Esophagus (tissue), 2 donors: ENCODE results near the gene LYVE1. TPM values are rescaled to one million over a fixed set of nuclear protein-coding genes. Genes with fewer than 3 reads are reported as not detected.
A peak's percentile ranks its signal among the peaks of the same experiment; 100 is the strongest.

Experiments used
- H3K27ac ChIP-seq, 2 donors: one replicate each; pipeline ENCODE4 v1.5.1; 2013; ENCODE audit warnings: low read depth in 2 of 2, mild to moderate bottlenecking in 2 of 2, inconsistent platforms in 1 of 2, low read length in 1 of 2, moderate library complexity in 1 of 2
- H3K27me3 ChIP-seq, 2 donors: one replicate each; pipeline ENCODE4 v1.6.1; 2013; ENCODE audit warnings: low read length in 2 of 2, control low read depth in 1 of 2, mild to moderate bottlenecking in 1 of 2; ENCODE audit not compliant: insufficient read depth in 2 of 2, control insufficient read depth in 1 of 2
- H3K36me3 ChIP-seq, 2 donors: one replicate each; pipeline ENCODE4 v1.6.1; 2013; ENCODE audit warnings: low read length in 1 of 2; ENCODE audit not compliant: control insufficient read depth in 2 of 2, insufficient read depth in 2 of 2
- H3K4me1 ChIP-seq, 2 donors: one replicate each; pipeline ENCODE4 v1.6.1; 2013; ENCODE audit warnings: low read length in 1 of 2; ENCODE audit not compliant: control insufficient read depth in 2 of 2, insufficient read depth in 2 of 2
- H3K4me3 ChIP-seq, 2 donors: one replicate each; pipeline ENCODE4 v1.5.1; 2013; ENCODE audit warnings: low read length in 2 of 2, mild to moderate bottlenecking in 2 of 2, low read depth in 1 of 2, moderate library complexity in 1 of 2
- H3K9me3 ChIP-seq, 2 donors: one replicate each; pipeline ENCODE4 v1.6.1; 2013; ENCODE audit warnings: mild to moderate bottlenecking in 2 of 2, low read depth in 1 of 2, low read length in 1 of 2, moderate library complexity in 1 of 2; ENCODE audit not compliant: control insufficient read depth in 2 of 2, insufficient read depth in 1 of 2
- WGBS, 2 donors: extraction: QIAGEN DNeasy Blood & Tissue Kit; methylation state at CpG; one replicate each; pipeline ENCODE4 v1.1.7; 2013; 5-methylcytosine and 5-hydroxymethylcytosine counted together
- polyA plus RNA-seq, 2 donors: library from polyadenylated mRNA; stranded (reverse); fragments of 200-250 nt; gene quantifications; one replicate each; pipeline ENCODE4 v1.2.3, GENCODE V29; 2013
- donor health status: healthy with polysubstance abuse.
- donor health status: Bipolar disorder and iron deficiency.

LYVE1 gene
- 1 to 10 TPM; 4.1 to 6.2 TPM for polyA plus RNA-seq

DNA sequence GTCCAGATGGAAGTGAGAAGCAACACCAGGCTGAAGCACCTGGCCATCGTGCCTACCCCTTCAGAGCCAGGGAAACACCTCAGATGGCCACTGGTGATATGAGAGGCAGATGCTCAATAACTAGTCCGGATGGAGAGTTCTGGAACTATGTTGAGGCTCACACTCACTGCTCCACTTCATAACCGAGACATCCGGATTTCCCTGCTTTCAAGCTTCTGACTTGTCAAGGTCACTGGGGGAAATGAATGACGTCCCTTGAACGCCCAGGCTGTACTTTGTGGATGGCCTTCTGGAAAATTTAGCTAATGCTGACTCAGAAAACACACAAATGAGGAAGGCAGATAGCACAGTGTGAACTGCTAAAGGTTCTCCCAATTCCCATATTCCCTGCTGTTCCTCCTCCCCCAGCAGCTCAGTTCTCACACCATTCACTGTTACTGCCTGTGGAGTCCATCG, at the start of gene LYVE1:
Gene LYVE1 (minus strand): TSS at position 180 of the 456 bp plus-strand sequence. CDS start 133 bp downstream, at position 47.
- no peak within 1 kb of the TSS for H3K4me3 ChIP-seq
- no peaks in the 10 kb centered on the region for H3K27me3 ChIP-seq
- WGBS, 2 donors, result 64% methylated on average over 7 of the region's 7 CpGs
- no peaks in the 10 kb centered on the region for H3K36me3 ChIP-seq
- H3K27ac ChIP-seq, result no peak within 1 kb of the TSS
- no peaks in the 10 kb centered on the region for H3K9me3 ChIP-seq
- H3K4me1 ChIP-seq, result no peaks in the 10 kb centered on the region

GRCh38 chr11:10617551-10617950, 49.1 kb upstream of the LYVE1 start:
- H3K27me3 ChIP-seq, result no peaks in the 10 kb centered on the region
- peaks cover 0 to 2% of the 10 kb centered on the region in 2 donors for H3K4me1 ChIP-seq
- WGBS, 2 donors, result 42 to 45% methylated on average over 1 of the region's 1 CpG
- H3K9me3 ChIP-seq, result no peaks in the 10 kb centered on the region
- H3K4me3 ChIP-seq, result no peak overlapping the region
- no peaks in the 10 kb centered on the region for H3K36me3 ChIP-seq
- peak overlapping the region; percentile 4 to 47 for H3K27ac ChIP-seq

GRCh38 chr11:10611979-10612862, 43.8 kb upstream of the LYVE1 start:
- Histone ChIP-seq H3K4me3 (no peak overlapping the region), H3K36me3 (no peaks in the 10 kb centered on the region), H3K27me3 (no peaks in the 10 kb centered on the region), H3K27ac (no peak overlapping the region), H3K9me3 (no peaks in the 10 kb centered on the region), H3K4me1 (no peaks in the 10 kb centered on the region)
- WGBS, 2 donors, result 76 to 80% methylated on average over 9 of the region's 9 CpGs

DNA sequence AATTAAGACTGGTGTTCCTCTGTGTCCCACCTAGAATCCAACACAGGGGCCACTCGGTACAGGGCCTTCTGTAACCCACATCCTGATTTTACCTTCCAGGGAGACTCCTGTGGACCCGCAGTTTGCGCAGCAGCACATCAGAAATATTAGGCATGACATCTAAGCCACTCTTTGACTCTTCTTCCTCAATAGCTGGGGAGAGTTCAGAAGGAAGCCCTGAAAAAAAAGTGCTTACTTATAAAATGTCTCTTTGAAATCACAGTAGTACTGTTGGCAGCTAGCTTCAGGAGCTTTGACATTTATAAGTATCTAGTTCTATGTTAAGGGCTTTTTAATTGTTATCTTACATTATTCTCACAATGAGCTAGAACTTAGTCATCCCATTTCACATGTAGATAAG, 41.2 kb upstream of the LYVE1 start:
- no peaks in the 10 kb centered on the region for H3K27me3 ChIP-seq
- WGBS, 2 donors, result 93 to 97% methylated on average over 3 of the region's 3 CpGs
- peaks cover 0 to 2% of the 10 kb centered on the region in 2 donors for H3K4me1 ChIP-seq
- peak overlapping the region in 1 of 2 donors; percentile 46 for H3K27ac ChIP-seq
- no peaks in the 10 kb centered on the region for H3K36me3 ChIP-seq
- H3K4me3 ChIP-seq, result no peak overlapping the region
- no peaks in the 10 kb centered on the region for H3K9me3 ChIP-seq

DNA sequence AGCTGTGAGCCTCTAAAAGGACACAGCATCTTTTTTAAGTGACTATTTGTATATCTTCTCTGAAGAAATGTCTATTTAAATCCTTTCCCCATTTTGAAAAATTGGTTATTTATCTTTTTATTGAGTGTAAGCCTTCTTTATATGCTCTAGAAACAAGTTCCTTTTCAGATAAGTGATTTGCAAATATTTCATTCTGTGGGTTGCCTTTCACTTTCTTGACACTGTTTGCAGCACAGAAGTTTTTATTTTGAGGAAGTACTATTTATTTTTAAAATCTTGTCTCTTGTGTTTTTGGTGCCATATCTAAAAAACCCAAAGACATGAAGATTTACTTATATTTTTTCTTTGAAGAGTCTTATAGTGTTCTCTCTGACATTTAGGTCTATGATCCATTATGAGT, 40.1 kb upstream of the LYVE1 start:
- Histone ChIP-seq H3K9me3 (no peaks in the 10 kb centered on the region), H3K27me3 (no peaks in the 10 kb centered on the region), H3K4me3 (no peak overlapping the region), H3K36me3 (no peaks in the 10 kb centered on the region), H3K4me1 (peaks cover 5 to 11% of the 10 kb centered on the region in 2 donors), H3K27ac (no peak overlapping the region)

DNA sequence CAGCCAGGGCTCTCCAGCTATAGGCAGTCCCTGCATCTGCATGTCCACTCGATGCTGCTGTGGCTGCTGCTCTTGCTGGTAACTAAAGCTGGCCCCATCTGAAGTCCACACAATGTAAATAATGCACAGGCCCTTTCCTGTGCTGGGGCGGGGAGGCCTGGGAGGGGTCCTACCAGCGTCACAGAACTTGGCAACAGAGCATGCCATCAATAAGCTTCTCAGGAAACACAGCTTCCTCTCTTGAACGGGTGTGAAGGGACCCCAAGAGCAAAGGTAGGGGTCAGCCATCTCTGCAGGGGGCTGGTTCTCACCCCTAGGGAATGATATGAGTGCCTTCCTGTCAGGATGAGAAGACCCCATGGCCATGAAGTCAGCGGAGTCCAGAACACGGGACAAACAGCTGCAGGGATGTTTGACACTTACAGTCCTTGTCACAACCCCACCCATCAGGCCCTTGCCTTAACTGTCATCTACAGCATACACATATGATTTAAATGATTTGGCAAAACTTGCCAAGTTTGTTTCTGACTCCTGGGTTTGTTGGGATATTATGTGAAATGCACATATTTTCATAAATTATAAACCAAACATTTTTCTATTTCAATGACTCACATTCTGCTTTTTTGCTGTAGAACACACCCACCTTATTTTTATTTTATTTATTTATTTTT, 39.1 kb upstream of the LYVE1 start:
- H3K36me3 ChIP-seq, result no peaks in the 10 kb centered on the region
- H3K27me3 ChIP-seq, result no peaks in the 10 kb centered on the region
- H3K9me3 ChIP-seq, result no peaks in the 10 kb centered on the region
- WGBS, 2 donors, result 45% methylated on average over 6 of the region's 6 CpGs
- no peak overlapping the region for H3K4me3 ChIP-seq
- peak overlapping the region in 1 of 2 donors; percentile 26 for H3K27ac ChIP-seq
- H3K4me1 ChIP-seq, result peaks cover 5 to 13% of the 10 kb centered on the region in 2 donors

GRCh38 chr11:10606536-10607208, 38.2 kb upstream of the LYVE1 start:
- 68 to 73% methylated on average over 6 of the region's 6 CpGs for WGBS, 2 donors
- Histone ChIP-seq H3K9me3 (no peaks in the 10 kb centered on the region), H3K36me3 (no peaks in the 10 kb centered on the region), H3K4me3 (no peak overlapping the region), H3K27ac (peak overlapping the region; percentile 24 to 71), H3K27me3 (no peaks in the 10 kb centered on the region), H3K4me1 (peaks cover 5 to 16% of the 10 kb centered on the region in 2 donors)

- Histone ChIP-seq H3K4me1 (peaks cover 8 to 20% of the 10 kb centered on the region in 2 donors), H3K4me3 (no peak overlapping the region), H3K27ac (peak overlapping the region; percentile 66 to 71), H3K27me3 (no peaks in the 10 kb centered on the region), H3K36me3 (no peaks in the 10 kb centered on the region), H3K9me3 (no peaks in the 10 kb centered on the region)
- WGBS, 2 donors, result 53 to 57% methylated on average over 6 of the region's 6 CpGs
Observed at GRCh38 chr11:10605941-10606381, 37.5 kb upstream of the LYVE1 start.

- Histone ChIP-seq H3K27me3 (no peaks in the 10 kb centered on the region), H3K9me3 (no peaks in the 10 kb centered on the region), H3K4me3 (no peak overlapping the region), H3K27ac (peak overlapping the region in 1 of 2 donors; percentile 84), H3K36me3 (no peaks in the 10 kb centered on the region), H3K4me1 (peaks cover 10 to 23% of the 10 kb centered on the region in 2 donors)
- WGBS, 2 donors, result 49 to 51% methylated on average over 3 of the region's 3 CpGs
Observed at GRCh38 chr11:10604798-10605197, 36.3 kb upstream of the LYVE1 start.
